ENCODE measurements around the gene SRPRB. TPM values are rescaled to one million over a fixed set of nuclear protein-coding genes. Genes with fewer than 3 reads are reported as not detected.
A peak's percentile ranks its signal among the peaks of the same experiment; 100 is the strongest.

The SRPRB gene
- total RNA-seq, 1 experiment from 2014 or later, result 54.8 TPM

GRCh38 chr3:133758568-133758928 is 47.1 kb upstream of the SRPRB start:
- H3K4me2 ChIP-seq (ENCODE audit: insufficient read depth, insufficient read length, low read length), result no peak overlapping the region
- H3K27me3 ChIP-seq (ENCODE audit: insufficient read depth, low read length), result no peaks in the 10 kb centered on the region
- no peaks in the 10 kb centered on the region for H3K23me2 ChIP-seq (ENCODE audit: insufficient read length, low read depth, low read length, poor library complexity, severe bottlenecking)
- no peak overlapping the region for H3K9ac ChIP-seq (ENCODE audit: extremely low read depth, insufficient read length, low read length)
- H3K4ac ChIP-seq (ENCODE audit: low read depth, low read length), result no peak overlapping the region
- Mint-ChIP-seq H3K27me3 (ENCODE audit: low read depth) (peaks cover 7% of the 10 kb centered on the region), H3K9me3 (no peaks in the 10 kb centered on the region), H3K36me3 (ENCODE audit: insufficient read depth in 1 of 3, low read depth in 3 of 3) (no peaks in the 10 kb centered on the region; a peak in 1 of 7 replicates), H3K4me3 (no peak overlapping the region), H3K27ac (peak overlapping the region in 1 of 3 experiments; percentile 8; a peak in 2 of 7 replicates), H3K4me1 (peaks cover 25 to 26% of the 10 kb centered on the region in 2 experiments)
- no peak overlapping the region for H3K56ac ChIP-seq (ENCODE audit: insufficient read length, low read depth, low read length)
- no peak overlapping the region for H3T11ph ChIP-seq (ENCODE audit: low read length)
- H3K27ac ChIP-seq (ENCODE audit: insufficient read length, low read depth, low read length), result no peak overlapping the region
- H2BK15ac ChIP-seq (ENCODE audit: low read depth, low read length), result no peak overlapping the region
- H3K23ac ChIP-seq (ENCODE audit: insufficient read length, low read depth, low read length), result no peak overlapping the region
- H2AFZ ChIP-seq (ENCODE audit: low read length), result no peak overlapping the region
- no peaks in the 10 kb centered on the region for H4K20me1 ChIP-seq (ENCODE audit: control insufficient read depth, insufficient read depth, insufficient read length)
- no peak overlapping the region for H2BK20ac ChIP-seq (ENCODE audit: low read depth, low read length, poor library complexity, severe bottlenecking)
- H2BK12ac ChIP-seq (ENCODE audit: insufficient read length, low read depth, low read length), result no peak overlapping the region
- H2AK5ac ChIP-seq (ENCODE audit: insufficient read length, low read length), result no peak overlapping the region
- H4K8ac ChIP-seq (replicated peaks; ENCODE audit: insufficient read length, low read depth, low read length), result no peak overlapping the region
- no peaks in the 10 kb centered on the region for H3K79me2 ChIP-seq (ENCODE audit: insufficient read depth, low read length)
- TF ChIP-seq CTCF (conservative IDR thresholded peaks at IDR 0.05), result no peak
- DNase-seq, result no peak
- no peak overlapping the region for H2BK5ac ChIP-seq (ENCODE audit: insufficient read length, low read length)
- no peaks in the 10 kb centered on the region for H3K9me3 ChIP-seq (ENCODE audit: control insufficient read depth, low read depth, low read length)
- H4K5ac ChIP-seq (ENCODE audit: insufficient read length, low read depth, low read length), result no peak overlapping the region
- no peak overlapping the region for H3K14ac ChIP-seq (ENCODE audit: insufficient read depth, low read length)
- H3K4me1 ChIP-seq (ENCODE audit: insufficient read depth, low read length), result no peaks in the 10 kb centered on the region
- H3K18ac ChIP-seq (ENCODE audit: insufficient read length, low read depth, low read length), result no peak overlapping the region
- whole genome bisulfite sequencing (ENCODE audit: extremely low coverage, insufficient read length, low lambda C conversion rate), result no CpG with 5 or more reads among the region's 1 CpG
- no peaks in the 10 kb centered on the region for H3K79me1 ChIP-seq (ENCODE audit: insufficient read depth, low read depth, low read length, poor library complexity, severe bottlenecking)
- no peak overlapping the region for H4K91ac ChIP-seq (ENCODE audit: insufficient read length, low read depth, low read length)
- H2BK120ac ChIP-seq (ENCODE audit: low read depth, low read length, poor library complexity, severe bottlenecking), result no peak overlapping the region
